Measurements from ENCODE around the gene KDELR1. TPM values are rescaled to one million over a fixed set of nuclear protein-coding genes. Genes with fewer than 3 reads are reported as not detected.

Gene KDELR1
- total and polyA plus RNA-seq, 9 of the 15 experiments (the other 6 are each of a cell fraction or from before 2014, with no cell fraction given) = 6.1 to 165 (median 58.5) TPM

DNA sequence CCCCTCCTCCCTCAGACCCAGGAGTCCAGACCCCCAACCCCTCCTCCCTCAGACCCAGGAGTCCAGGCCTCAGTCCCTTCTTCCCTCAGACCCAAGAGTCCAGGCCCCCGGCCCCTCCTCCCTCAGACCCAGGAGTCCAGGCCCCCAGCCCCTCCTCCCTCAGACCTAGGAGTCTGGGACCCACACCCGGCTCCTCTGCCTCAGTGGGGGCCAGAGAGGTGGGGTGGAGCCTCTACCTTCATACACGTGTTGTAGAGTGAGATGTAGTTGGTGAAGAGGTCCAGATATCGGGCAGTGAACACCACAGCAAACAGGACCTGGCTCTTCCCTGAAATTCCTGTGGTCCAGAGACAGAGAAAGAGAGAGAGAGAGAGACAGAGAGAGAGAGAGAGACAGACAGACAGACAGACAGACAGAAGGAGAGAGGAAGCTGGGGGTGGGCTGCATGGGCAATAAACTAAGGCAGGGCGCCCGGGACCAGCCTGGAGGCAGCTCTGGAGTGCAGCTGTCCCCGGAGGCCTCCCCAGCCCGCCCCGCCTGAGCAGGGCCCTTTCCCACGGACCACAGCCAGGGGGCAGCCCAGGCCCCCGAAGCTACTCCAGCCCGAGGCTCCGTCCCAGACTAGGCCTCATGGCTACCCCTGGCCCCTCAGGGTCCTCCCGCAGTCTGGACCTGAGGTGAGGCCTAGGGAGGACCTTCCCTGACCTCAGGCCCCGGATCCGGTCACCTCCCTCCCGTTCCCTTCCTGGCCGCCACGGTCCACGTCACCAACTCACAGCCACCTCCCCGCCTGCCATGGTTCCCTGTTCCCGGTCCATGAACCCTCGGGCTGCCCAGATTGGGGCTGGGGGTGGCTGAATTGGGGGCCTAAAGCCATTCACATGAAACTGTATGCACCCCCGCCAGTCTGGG lies 907 bp downstream of the KDELR1 start (continued):
- TF ChIP-seq, protein P1, sequence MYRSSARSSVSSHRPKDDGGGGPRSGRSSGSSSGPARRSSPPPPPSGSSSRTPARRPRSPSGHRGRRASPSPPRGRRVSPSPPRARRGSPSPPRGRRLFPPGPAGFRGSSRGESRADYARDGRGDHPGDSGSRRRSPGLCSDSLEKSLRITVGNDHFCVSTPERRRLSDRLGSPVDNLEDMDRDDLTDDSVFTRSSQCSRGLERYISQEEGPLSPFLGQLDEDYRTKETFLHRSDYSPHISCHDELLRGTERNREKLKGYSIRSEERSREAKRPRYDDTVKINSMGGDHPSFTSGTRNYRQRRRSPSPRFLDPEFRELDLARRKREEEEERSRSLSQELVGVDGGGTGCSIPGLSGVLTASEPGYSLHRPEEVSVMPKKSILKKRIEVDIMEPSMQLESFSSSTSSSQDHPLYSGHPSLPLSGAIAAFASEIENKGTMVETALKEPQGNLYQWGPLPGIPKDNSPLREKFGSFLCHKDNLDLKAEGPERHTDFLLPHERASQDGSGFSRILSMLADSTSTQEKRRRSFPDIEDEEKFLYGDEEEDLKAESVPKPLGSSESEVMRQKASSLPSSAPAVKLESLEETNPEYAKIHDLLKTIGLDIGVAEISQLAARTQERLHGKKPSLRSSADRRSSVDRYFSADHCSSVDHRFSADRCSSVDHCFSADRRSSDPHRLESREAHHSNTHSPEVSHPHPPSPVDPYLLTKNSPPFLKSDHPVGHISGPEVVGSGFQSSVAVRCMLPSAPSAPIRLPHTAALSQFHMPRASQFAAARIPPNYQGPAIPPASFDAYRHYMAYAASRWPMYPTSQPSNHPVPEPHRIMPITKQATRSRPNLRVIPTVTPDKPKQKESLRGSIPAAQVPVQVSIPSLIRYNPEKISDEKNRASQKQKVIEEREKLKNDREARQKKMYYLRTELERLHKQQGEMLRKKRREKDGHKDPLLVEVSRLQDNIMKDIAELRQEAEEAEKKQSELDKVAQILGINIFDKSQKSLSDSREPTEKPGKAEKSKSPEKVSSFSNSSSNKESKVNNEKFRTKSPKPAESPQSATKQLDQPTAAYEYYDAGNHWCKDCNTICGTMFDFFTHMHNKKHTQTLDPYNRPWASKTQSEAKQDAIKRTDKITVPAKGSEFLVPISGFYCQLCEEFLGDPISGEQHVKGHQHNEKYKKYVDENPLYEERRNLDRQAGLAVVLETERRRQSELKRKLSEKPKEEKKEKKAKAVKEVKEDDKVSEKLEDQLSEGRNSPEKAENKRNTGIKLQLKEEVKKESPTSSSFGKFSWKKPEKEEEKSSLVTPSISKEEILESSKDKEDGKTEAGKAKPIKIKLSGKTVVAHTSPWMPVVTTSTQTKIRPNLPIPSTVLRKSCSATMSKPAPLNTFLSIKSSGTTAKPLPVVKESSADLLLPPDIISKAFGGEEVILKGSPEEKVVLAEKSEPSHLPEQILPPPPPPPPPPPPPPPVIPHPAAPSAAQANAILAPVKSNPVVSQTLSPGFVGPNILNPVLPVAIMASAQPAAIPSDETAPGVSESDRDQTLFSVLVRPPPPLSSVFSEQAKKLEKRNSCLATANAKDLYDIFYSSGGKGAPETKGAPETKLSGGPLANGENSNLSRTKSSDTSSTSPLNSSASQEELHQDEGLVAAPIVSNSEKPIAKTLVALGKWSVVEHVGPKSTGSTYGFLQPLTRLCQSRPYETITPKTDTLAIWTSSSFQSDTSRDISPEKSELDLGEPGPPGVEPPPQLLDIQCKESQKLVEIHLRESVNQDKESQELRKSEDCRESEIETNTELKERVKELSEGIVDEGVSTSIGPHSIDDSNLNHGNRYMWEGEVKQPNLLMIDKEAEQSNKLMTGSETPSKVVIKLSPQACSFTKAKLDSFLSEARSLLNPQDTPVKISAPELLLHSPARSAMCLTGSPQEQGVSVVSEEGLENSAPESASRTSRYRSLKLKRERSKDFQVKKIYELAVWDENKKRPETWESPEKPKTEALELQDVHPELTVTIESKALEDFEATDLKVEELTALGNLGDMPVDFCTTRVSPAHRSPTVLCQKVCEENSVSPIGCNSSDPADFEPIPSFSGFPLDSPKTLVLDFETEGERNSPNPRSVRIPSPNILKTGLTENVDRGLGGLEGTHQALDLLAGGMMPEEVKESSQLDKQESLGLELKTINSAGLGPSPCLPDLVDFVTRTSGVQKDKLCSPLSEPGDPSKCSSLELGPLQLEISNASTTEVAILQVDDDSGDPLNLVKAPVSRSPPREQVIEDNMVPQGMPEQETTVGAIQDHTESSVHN (IDR thresholded peaks at IDR 0.05; ENCODE audit: borderline replicate concordance in 1 of 2, low read depth in 1 of 2) = peak in 1 of 2 experiments; percentile 44; a peak in 1 of 4 replicates
- TF ChIP-seq, protein P2, sequence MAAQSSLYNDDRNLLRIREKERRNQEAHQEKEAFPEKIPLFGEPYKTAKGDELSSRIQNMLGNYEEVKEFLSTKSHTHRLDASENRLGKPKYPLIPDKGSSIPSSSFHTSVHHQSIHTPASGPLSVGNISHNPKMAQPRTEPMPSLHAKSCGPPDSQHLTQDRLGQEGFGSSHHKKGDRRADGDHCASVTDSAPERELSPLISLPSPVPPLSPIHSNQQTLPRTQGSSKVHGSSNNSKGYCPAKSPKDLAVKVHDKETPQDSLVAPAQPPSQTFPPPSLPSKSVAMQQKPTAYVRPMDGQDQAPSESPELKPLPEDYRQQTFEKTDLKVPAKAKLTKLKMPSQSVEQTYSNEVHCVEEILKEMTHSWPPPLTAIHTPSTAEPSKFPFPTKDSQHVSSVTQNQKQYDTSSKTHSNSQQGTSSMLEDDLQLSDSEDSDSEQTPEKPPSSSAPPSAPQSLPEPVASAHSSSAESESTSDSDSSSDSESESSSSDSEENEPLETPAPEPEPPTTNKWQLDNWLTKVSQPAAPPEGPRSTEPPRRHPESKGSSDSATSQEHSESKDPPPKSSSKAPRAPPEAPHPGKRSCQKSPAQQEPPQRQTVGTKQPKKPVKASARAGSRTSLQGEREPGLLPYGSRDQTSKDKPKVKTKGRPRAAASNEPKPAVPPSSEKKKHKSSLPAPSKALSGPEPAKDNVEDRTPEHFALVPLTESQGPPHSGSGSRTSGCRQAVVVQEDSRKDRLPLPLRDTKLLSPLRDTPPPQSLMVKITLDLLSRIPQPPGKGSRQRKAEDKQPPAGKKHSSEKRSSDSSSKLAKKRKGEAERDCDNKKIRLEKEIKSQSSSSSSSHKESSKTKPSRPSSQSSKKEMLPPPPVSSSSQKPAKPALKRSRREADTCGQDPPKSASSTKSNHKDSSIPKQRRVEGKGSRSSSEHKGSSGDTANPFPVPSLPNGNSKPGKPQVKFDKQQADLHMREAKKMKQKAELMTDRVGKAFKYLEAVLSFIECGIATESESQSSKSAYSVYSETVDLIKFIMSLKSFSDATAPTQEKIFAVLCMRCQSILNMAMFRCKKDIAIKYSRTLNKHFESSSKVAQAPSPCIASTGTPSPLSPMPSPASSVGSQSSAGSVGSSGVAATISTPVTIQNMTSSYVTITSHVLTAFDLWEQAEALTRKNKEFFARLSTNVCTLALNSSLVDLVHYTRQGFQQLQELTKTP (IDR thresholded peaks at IDR 0.05; ENCODE audit: low read depth in 1 of 2, partially characterized antibody in 2 of 2) = peak in 1 of 2 experiments; percentile 74
- TF ChIP-seq LCOR (CRISPR knock-in tag; IDR thresholded peaks at IDR 0.05) (peak; percentile 85), MBD2 (IDR thresholded peaks at IDR 0.05; ENCODE audit: borderline replicate concordance, low read depth) (0 out of 2 replicates have a peak, but pooled peaks have one; percentile 14)
- TF ChIP-seq, protein P3, sequence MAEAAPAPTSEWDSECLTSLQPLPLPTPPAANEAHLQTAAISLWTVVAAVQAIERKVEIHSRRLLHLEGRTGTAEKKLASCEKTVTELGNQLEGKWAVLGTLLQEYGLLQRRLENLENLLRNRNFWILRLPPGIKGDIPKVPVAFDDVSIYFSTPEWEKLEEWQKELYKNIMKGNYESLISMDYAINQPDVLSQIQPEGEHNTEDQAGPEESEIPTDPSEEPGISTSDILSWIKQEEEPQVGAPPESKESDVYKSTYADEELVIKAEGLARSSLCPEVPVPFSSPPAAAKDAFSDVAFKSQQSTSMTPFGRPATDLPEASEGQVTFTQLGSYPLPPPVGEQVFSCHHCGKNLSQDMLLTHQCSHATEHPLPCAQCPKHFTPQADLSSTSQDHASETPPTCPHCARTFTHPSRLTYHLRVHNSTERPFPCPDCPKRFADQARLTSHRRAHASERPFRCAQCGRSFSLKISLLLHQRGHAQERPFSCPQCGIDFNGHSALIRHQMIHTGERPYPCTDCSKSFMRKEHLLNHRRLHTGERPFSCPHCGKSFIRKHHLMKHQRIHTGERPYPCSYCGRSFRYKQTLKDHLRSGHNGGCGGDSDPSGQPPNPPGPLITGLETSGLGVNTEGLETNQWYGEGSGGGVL (CRISPR knock-in tag; IDR thresholded peaks at IDR 0.05) = no peak
- TF ChIP-seq, protein P4, sequence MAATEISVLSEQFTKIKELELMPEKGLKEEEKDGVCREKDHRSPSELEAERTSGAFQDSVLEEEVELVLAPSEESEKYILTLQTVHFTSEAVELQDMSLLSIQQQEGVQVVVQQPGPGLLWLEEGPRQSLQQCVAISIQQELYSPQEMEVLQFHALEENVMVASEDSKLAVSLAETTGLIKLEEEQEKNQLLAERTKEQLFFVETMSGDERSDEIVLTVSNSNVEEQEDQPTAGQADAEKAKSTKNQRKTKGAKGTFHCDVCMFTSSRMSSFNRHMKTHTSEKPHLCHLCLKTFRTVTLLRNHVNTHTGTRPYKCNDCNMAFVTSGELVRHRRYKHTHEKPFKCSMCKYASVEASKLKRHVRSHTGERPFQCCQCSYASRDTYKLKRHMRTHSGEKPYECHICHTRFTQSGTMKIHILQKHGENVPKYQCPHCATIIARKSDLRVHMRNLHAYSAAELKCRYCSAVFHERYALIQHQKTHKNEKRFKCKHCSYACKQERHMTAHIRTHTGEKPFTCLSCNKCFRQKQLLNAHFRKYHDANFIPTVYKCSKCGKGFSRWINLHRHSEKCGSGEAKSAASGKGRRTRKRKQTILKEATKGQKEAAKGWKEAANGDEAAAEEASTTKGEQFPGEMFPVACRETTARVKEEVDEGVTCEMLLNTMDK (IDR thresholded peaks at IDR 0.05; ENCODE audit: borderline replicate concordance, insufficient read depth, low read depth, low read length, poor library complexity, severe bottlenecking) = peak; percentile 90

Measured in K562 (cell line).